ENCODE data around the gene CBY3.
"Not testable (repeated sequence)": the region's sequence is repeated elsewhere in the genome, so short reads cannot be mapped to it uniquely, and the experiment has no call there.

Gene CBY3

DNA sequence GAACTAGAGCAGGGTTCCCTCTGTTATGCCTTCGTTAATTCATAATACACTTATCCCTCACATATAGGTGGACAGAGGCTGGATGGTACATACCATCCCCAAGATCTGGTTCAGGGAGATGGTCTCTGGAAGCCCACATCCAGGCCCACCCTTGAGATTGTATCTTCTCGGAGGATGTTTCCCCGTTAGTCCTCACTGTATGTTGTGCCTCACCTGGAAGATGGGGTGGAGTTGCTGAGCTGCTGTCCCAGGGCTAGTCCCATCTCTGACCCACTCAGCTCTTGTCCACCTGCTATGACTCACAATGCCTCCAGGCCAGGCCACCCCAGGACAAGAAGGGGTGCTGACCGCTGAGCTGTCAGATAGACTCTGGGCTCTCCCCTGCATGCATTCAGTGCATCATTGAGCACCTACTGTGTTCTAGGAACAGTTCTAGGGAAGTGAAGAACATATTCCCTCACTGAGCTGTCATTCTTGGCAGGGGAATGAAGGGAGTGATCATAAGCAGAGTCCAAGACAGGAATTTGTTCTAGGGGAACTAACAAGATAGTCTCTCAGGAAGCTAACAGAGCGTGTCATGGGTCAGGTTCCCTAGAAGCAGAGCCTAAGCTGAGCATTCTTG lies at the start of gene CBY3:
Gene CBY3, minus strand, starts transcription at position 255 of the 622 bp plus-strand sequence. Its CDS starts 116 bp downstream, at position 139.
- DNase-seq: no peak

DNA sequence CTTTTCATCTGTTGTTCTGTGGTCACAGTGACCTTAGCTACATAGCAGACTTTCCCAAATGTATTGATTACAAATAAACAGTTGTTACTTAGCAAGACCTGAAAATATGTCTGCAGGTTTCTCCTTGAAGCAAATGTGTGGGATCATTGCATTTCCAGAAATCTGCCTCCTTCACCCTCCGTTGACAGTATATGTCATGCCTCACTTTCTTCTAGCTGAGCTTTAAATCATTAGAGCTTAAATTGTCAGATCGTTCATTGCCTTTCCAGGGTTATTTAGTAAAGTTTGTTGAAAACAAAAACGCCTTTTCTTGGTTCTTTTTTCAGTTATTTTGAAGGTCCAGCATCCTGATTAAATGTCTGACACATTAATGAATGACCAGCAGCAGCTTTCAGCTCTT lies 49.5 kb upstream of the CBY3 start:
- no peak for DNase-seq

DNA sequence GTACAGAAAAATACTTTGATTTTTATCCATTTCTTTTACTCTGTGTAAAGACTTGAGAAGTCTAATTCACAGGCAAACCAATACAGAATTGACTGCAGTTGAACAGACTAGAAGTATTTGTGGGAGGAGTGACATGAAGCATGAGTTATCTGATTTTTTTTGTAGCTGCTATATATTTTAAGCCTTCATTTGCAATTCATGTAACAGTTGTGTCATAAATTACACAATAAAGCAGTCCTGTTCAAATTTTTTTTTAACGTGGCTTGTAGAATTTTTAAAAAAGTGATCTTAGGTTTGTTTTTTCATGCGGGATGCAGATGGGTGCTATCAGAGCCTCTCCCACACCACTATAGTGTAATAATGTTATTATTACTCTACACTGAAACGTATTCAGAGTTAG lies 48.9 kb upstream of the CBY3 start:
- DNase-seq: no peak

DNA sequence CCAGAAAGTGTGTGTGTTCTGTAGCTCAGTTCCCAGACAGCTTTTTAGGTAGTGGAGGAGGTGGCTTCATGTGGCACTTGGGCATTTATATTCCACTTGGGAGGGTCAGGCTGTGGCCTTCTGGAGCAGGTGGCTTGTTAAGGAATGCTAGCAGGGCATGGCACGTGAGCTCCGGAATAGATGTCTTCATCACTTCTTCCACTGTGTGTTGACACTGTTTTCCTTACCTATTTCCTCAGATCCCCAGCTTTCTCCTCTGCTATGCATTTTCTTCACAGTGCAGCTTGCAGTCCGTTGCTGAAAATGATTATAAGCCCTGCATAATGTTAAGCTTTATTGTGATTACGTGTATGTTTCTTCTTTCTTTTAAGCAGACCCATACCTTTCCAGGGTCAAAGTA lies 48.5 kb upstream of the CBY3 start:
- DNase-seq: no peak

DNA sequence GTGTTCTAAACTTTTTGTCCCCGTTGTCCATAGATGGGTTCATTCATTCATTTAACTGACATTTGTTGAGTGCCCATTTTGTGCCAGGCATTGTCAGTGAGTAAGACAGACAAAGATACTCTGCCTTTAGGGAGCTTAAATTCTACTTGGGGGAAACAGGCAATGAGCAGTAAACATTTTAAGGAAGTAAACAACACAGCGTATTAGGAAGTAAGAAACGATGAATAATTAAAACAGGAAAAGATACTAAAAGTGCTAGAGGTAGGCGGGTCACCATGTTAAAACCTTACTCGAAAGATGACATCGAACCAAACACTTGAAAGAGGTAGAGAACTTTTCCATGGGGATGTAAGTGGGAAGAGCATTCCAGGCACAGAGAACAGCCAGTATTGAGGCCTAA lies 46.3 kb upstream of the CBY3 start:
- DNase-seq: no peak

DNA sequence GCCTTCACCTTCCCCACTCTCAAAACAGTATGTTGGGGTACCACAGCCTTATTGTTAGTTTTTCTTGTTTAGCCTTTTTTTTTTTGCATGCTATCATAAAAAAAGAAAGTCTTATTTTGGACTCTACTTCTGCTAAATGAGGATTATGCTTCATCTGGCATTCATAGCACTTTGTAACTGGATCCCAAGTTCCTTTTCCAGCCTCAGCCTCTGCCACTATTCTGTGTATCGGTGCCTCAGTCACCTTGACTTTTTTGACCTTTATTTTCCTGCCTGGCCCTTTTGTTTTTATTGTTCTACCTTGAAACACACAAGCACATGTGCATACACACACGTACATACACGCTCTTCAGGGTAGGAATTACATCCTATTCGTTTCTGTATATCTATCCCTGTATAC lies 43.3 kb upstream of the CBY3 start:
- no peak for DNase-seq

DNA sequence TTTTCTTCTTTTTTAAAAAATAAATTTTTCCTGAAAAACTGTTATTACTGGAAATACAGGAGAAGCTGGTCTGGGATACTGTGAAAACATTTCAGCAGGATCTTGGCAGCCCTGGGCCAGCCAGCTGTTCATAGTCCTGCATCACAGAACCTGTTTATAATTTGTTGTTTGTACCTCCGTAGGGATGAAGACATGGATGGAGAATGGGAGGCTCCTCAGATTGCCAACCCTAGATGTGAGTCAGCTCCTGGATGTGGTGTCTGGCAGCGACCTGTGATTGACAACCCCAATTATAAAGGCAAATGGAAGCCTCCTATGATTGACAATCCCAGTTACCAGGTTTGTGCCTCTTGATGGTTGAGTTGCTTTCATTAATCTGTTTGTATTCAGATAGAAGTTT lies 39.4 kb upstream of the CBY3 start:
- DNase-seq: no peak

DNA sequence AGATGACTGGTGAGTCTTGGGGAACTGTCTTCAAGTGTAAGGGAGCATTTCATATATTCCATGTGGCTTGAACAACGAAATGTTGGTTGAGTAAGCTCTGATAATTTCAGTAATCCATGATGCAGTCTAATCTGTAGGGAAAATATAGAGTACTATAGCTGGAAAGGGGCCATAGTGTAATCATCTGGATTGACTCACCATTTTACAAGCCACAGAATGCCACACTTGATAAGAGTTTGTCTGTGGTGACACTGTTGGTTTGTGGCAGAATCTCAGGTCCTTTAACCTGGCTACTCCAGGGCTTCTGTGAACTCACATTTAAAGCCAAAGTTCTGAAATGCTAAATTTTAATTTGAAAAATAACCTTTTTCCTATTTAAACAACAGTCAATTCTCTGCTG lies 35.5 kb upstream of the CBY3 start:
- DNase-seq: no peak

DNA sequence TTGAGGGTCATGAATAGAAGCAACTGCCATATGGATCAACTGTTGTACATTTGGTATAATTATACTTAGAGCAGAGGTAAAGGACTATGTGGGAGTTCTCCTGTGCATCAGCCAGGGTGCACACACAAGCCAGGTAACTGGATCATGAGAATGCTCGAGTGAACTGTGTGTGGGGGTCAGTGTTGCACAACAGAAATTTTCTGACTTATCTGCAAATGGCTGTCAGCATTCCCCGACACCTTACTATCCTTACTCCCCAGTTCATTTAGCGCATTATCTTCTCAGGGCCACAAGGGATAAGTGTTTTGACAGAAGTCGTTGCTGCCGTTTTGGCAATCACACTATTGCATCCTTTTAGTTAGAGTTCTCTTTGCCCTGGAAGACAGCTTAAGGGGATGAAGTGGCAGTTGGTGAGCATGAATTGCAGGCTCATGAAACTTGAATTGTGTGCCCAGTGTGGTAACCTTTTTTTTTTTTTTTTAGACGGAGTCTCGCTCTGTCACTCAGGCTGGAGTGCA lies 19.6 kb upstream of the CBY3 start:
- DNase-seq: no peak

DNA sequence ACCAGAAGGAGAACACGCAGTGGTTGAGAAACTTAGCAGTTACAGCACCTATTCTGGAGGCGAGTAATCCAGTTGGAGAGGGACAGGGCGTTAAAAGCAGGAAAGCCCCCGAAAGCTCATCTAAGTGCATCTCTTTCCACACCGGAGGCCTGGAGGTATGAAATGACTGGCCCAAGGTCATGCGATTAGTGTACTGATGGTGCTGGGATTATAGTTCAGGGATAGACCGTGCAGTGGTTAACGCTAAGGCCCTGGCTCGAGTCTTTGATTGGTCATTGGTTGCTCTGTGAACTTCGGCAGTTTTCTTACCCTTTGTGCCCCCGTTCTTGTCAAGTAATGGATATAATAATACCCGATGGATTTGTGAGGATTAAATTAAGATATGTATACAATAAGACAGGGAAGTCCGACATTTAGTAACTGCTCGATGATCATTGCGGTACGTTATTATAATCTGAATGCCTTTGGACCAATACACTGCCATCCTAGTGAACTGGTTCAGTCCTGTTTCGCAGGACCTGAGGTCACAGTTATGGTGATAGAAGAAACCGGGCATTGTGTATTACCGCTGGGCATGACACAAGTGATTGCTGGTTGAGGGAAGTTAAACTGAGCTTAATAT lies 18.9 kb upstream of the CBY3 start:
- peak; percentile 69 for DNase-seq

DNA sequence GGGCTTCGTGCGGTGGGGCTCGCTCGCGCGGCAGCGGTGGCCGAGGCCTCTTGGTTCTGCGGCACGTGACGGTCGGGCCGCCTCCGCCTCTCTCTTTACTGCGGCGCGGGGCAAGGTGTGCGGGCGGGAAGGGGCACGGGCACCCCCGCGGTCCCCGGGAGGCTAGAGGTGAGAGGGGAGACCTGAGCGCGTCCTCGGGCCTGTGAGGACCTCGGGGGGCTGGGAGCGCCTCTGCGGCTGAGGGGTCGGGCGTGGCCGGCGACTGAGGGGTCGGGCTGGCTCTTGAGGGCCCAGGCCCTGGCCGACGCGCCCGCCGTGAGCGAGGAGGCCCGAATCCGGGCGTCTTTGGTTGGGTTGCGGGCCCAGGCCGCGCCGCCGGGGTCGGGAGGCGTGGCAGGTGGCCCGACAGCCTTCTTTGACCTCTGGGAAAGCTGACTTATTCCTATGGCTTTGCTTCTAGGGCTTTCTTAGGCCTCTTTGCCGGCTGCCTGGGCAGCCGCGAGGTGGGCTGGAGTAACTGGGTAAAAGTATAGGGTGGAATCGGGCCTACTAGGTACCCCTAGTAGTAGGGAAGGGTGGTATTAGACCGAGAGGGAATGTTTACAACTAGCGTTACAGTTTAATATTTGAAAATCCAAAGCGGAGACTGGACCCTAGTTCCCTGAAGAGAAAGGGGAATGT lies 18.2 kb upstream of the CBY3 start, which contains the start of gene CANX:
Gene CANX, plus strand, starts transcription at position 33 of the 681 bp plus-strand sequence. CDS start 6,715 bp downstream, outside the sequence.
- DNase-seq: no peak

DNA sequence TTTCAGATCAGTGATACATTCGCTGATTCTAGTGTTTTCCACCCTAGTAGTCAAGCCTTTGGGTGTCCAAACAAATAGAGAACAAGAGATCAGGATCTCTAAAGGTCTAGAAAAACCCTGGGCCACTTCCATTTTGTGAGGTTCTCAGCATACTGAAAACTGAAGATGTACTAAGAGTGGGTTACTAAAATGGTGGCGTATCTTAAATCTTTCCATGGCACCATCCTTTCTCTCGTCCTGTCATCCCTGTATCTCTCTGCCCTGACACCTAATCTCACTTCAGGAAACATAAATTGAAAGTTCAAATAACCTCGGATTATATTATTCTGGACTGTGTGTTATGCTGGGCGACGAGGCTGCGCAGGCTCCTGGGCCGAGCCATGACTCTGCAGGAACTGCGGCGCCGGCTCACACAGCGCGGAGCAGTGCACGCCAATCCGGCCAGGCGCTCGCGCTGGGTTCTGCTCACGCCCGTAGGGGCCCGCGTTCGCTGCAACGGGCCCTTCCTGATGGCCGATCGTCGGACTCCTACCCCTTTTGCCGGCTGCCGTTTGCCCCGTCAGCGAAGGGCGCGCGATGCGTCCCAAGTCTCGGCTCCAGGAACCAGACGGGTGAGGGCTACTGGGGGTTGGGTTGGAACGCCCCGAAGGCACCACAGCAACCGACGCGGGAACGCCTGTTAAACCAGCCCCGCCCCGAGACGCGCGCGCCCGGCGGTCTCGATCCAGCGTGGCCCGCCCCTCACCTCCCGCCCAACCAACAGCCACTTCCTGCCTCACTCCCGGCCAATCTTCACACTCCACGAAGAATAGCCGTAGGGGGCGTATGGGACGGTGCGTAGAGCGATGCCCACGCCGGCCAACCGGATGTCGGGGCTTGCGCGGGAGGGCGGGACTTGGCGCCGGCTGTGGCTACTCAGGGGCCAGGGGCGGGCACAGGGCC lies 17.4 kb upstream of the CBY3 start:
- peak; percentile 99 for DNase-seq

DNA sequence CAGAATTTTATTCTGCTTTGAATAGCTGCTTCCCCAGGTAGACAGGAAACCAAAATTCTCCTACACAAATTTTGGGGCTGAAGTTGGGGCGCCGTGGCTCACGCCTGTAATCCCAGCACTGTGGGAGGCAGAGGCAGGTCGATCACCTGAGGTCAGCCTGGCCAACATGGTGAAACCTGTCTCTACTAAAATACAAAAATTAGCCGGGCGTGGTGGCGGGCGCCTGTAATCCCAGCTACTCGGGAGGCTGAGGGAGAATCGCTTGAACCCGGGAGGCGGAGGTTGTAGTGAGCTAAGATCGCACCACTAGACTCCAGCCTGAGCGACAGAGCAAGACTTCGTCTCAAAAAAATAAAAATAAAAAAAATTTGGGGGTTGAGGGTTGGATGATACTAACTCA lies 16.7 kb upstream of the CBY3 start:
- DNase-seq: not testable (repeated sequence)

DNA sequence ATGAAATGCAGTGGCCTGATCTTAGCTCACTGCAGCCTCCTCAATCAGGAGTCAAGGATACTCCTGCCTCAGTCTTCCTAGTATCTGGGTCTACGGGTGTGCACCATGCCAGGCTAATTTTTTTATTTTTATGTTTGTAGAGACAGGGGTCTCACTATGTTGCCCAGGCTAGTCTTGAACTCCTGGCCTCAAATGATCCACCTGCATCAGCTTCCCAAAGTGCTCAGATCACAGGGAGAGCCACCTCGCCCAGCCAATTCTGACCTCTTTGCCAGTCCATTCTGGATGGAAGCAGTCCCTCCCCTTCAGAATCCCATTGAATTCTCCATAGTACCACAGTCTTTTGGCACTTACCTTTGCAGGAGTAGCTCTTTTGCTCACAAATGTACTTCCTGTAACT lies 16.3 kb upstream of the CBY3 start:
- no peak for DNase-seq

DNA sequence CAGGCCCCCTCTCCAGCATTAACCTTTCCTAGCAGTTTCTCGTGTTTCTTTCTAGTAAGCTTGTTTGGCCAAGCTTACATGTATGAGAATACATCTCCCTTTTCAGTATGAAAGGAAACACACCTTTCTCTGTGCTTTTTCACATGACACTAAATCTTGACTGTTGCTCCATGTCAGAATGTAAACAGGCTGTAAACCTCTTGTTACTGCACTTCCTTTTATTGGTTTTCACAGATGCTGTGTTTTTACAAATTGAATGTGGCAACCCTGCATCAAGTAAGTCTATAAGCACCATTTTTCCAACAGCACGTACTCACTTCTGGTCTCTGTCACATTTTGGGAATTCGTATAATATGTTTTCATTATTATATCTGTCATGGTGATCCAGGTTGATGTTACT lies 15.8 kb upstream of the CBY3 start:
- DNase-seq: no peak

DNA sequence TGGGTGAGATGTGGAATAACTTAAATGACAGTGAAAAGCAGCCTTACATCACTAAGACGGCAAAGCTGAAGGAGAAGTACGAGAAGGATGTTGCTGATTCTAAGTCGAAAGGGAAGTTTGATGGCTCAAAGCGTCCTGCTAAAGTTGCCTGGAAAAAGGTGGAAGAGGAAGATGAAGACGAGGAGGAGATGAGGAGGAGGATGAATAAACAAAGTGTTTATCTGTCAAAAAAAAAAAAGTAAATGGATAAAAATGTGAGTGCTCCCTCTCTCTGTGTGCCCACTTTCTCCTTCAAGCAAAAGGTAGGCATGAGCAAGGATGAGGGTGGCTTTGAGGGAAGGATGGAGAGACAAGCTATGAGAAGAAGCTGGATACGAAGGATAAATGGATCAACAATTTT lies 13.7 kb upstream of the CBY3 start:
- DNase-seq: no peak

DNA sequence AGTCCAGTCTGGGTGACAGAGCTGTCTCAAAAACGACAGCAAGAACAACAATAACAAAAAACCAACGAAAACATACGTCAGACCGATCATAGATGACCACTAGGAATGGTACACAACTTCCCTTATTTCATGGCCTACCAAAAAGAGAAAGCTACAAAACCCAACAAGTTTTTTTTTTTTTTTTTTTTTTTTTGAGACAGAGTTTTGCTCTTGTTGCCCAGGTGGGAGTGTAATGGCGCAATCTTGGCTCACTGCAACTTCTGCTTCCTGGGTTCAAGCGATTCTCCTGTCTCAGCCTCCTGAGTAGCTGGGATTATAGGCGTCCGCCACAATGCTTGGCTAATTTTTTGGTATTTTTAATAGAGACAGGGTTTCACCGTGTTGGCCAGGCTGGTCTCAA lies 8.4 kb upstream of the CBY3 start:
- not testable (repeated sequence) for DNase-seq

DNA sequence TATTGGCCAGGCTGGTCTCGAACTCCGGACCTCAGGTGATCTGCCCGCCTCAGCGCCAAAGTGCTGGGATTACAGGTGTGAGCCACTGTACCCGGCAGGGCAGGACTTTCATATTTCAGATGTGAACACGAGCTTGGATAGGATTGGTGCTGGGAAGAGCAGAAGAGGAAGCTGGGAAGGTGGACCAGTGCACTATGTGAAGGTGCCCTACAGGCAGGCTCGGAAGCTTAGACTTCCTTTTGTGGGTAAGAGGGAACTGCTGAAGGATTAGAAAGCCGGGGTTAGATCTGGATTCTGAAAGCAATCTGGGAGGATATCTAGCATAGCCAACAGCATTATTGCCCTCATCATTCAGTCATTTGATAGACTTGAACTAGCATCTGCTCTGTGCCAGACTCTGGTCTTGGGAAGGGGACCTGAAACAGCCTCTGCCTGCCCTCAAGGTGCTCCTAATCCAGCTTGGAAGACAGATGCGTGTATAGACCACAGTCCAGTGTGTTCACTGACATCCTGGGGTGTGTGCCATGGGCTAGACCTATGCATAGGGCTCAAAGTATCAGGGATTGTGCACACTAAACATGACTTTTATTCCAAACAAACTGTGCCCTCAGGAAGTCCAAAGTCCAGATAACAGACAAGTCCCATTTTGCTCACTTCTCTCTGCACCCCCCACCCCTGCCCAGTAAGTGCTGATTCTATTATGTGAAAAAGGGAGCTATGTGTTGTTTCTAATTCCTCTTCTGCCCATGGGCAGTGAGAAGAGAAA lies 637 bp downstream of the CBY3 start:
- no peak for DNase-seq

DNA sequence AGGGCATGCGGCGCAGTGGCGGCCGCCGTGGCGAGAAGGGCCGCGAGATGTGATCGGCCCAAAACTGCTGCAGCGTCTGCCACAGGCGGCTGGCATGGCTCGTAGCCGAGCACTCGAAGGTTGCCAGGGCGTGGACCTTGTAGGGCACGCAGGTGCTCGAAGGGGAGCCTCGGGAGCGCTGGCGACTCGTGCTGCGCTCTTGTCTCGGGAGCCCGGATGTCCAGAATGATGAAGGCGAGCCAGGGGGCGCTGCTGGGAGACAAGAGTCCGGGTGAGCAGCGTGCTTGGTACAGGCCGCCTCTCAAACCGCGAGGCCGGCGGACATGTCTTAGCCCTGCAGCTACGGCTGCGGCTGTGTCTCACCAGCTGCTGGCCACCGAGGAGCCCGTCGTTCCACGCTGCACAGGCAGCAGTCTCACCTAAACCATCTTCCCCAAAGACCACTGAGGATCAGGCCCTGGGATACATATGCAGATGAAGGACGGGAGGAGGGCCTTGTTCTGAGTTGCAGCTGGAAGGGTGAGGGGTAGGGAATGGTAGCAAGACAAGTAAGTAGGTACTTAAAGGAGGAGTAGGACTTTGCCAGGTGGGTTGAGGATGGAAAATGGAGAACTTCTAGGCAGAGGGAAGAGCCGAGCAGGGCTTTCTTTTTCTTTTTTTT lies 1.7 kb downstream of the CBY3 start:
- peak; percentile 41 for DNase-seq

DNA sequence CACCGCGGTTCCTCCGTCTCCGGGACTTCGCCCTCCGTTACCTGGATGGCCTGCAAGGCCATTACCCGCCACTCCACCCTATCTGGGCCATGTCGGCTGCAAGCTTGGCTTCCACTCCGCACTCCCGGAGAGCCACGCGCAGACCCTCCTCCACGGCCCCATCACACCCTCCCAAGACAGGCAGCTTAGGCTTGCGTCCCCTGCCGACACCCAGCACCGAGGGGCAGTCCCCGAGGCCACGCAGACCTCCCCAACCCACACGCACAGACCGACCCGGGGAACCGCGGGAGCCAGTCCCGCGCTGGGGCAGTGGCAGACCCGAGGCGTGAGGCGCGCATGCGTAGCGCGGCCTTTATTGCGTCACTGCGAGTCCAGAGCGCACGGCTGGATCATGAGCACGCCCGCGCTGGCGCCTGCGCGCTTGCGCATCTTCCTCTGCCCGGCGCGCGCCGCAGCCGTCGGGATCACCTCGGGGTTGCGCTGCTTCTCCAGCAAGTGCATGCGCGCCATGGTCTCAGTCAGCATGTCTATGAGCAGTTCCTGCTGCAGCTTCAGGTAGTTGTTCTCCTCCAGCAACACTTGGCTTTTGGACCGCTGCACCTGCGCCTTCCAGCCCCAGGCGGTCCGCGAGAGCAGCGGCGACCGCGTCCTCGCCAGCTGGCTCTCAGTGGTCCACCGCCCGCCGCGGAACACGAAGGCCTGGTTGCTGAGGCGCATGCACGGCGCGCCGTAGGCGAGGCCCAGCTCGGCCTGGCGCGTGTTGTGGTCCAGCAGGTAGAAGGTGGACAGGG lies 2.4 kb downstream of the CBY3 start:
- DNase-seq: peak; percentile 96

DNA sequence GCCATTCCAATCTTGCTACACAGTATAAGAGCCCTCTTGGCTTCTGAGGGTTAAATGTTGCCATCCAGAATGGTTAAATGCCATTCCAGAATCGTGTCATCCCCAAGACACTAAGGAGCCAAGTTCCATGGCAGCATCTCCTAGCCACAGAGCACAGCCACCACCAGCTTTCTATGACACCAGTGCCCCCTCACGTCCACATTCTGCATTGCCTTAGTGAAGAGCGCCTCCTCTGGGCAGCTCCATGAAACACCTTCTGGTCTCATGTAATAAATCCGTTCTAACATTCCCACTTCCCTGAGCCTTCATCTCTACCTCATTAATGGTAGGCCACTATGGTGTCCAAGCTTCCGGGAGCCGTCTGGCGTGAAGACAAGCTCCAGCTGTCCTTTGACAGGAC lies 12.4 kb downstream of the CBY3 start:
- peak; percentile 69 for DNase-seq
